Hepatocyte (in vitro differentiated cells): ENCODE results near the gene TIGAR. TPM values are rescaled to one million over a fixed set of nuclear protein-coding genes. Genes with fewer than 3 reads are reported as not detected.

Experiments
- DNase-seq: peaks from one replicate; pipeline ENCODE4 v3.0.0-alpha.2; 2016; ENCODE audit warnings: low spot score
- H2AFZ ChIP-seq: fragments of 200-600 bp; sonication (generic); 2 replicates; pipeline ENCODE4 v1.6.0; 2016; ENCODE audit warnings: antibody characterized with exemption, mild to moderate bottlenecking
- H3K27ac ChIP-seq: fragments of 200-600 bp; sonication (generic); 2 replicates; pipeline ENCODE4 v1.5.1; 2016; ENCODE audit warnings: mild to moderate bottlenecking
- H3K27me3 ChIP-seq: fragments of 200-600 bp; sonication (generic); 2 replicates; pipeline ENCODE4 v1.6.1; 2016
- H3K36me3 ChIP-seq: fragments of 200-600 bp; sonication (generic); replicated peaks from 2 replicates; pipeline ENCODE4 v1.5.1; 2016; ENCODE audit warnings: low read depth; ENCODE audit not compliant: insufficient read depth
- H3K4me1 ChIP-seq: fragments of 200-600 bp; sonication (generic); 2 replicates; pipeline ENCODE4 v1.5.1; 2016; ENCODE audit warnings: mild to moderate bottlenecking, moderate library complexity; ENCODE audit not compliant: insufficient read depth
- H3K4me2 ChIP-seq: fragments of 200-600 bp; sonication (generic); 2 replicates; pipeline ENCODE4 v1.6.0; 2016
- H3K4me3 ChIP-seq: fragments of 200-600 bp; sonication (generic); 2 replicates; pipeline ENCODE4 v1.5.1; 2016; ENCODE audit warnings: mild to moderate bottlenecking
- H3K79me2 ChIP-seq: fragments of 200-600 bp; sonication (generic); 2 replicates; pipeline ENCODE4 v1.6.0; 2017; ENCODE audit warnings: mild to moderate bottlenecking
- H3K9me2 ChIP-seq: fragments of 200-600 bp; sonication (generic); replicated peaks from 2 replicates; pipeline ENCODE4 v1.6.0; 2017; ENCODE audit warnings: mild to moderate bottlenecking; ENCODE audit not compliant: insufficient read depth
- H3K9me3 ChIP-seq: fragments of 200-600 bp; sonication (generic); 2 replicates; pipeline ENCODE4 v1.5.1; 2016; ENCODE audit warnings: low read depth, mild to moderate bottlenecking
- H4K20me1 ChIP-seq: fragments of 200-600 bp; sonication (generic); 2 replicates; pipeline ENCODE4 v1.6.0; 2016; ENCODE audit warnings: mild to moderate bottlenecking; ENCODE audit not compliant: insufficient read depth, poor library complexity, severe bottlenecking
- EZH2 ChIP-seq: fragments of 200-600 bp; sonication (generic); IDR thresholded peaks from 2 replicates; pipeline ENCODE4 v1.6.1; 2016; ENCODE audit warnings: antibody characterized with exemption, mild to moderate bottlenecking, borderline replicate concordance
- EZH2phosphoT487 ChIP-seq: fragments of 200-600 bp; sonication (generic); IDR thresholded peaks from one replicate; pipeline ENCODE4 v1.6.1; 2018; ENCODE audit warnings: antibody characterized with exemption, mild to moderate bottlenecking, low read depth, moderate library complexity; ENCODE audit not compliant: unreplicated experiment, severe bottlenecking
- WGBS: methylation state at CpG from one replicate; pipeline ENCODE4 v1.1.6; 2016; ENCODE audit warnings: low lambda C conversion rate; ENCODE audit errors: missing lambda C conversion rate; 5-methylcytosine and 5-hydroxymethylcytosine counted together
- polyA plus RNA-seq: library from polyadenylated mRNA; unstranded; fragments of >200 nt; fragmentation: Nextera tagmentation; extraction: Ambion mirVana; gene quantifications from 2 replicates; pipeline ENCODE4 v1.2.1, GENCODE V29; 2016
- total RNA-seq: library from RNA; depleted of rRNA; stranded (reverse); fragments of >200 nt; gene quantifications from 2 replicates; pipeline ENCODE4 v1.2.3, GENCODE V29; 2014
- TF ChIP-seq, protein P1 (sequence below): fragments of 200-600 bp; sonication (generic); IDR thresholded peaks from 2 replicates; pipeline ENCODE4 v1.5.1; 2016; ENCODE audit warnings: antibody characterized with exemption, mild to moderate bottlenecking; ENCODE audit not compliant: poor library complexity

TIGAR gene
- total and polyA plus RNA-seq, 2 experiments from 2014 or later, result 7.9 to 9.8 TPM

- Histone ChIP-seq H3K79me2 (peaks cover 49% of the 10 kb centered on the region), H3K4me2 (no peak overlapping the region), H3K27ac (no peak overlapping the region), H3K4me3 (no peak overlapping the region), H3K9me2 (no peaks in the 10 kb centered on the region), H4K20me1 (no peaks in the 10 kb centered on the region), H3K4me1 (peaks cover 4% of the 10 kb centered on the region), H3K9me3 (no peaks in the 10 kb centered on the region), H3K36me3 (no peaks in the 10 kb centered on the region), H3K27me3 (no peaks in the 10 kb centered on the region), H2AFZ (no peak overlapping the region)
- no peak for TF ChIP-seq EZH2
- TF ChIP-seq, protein P1, sequence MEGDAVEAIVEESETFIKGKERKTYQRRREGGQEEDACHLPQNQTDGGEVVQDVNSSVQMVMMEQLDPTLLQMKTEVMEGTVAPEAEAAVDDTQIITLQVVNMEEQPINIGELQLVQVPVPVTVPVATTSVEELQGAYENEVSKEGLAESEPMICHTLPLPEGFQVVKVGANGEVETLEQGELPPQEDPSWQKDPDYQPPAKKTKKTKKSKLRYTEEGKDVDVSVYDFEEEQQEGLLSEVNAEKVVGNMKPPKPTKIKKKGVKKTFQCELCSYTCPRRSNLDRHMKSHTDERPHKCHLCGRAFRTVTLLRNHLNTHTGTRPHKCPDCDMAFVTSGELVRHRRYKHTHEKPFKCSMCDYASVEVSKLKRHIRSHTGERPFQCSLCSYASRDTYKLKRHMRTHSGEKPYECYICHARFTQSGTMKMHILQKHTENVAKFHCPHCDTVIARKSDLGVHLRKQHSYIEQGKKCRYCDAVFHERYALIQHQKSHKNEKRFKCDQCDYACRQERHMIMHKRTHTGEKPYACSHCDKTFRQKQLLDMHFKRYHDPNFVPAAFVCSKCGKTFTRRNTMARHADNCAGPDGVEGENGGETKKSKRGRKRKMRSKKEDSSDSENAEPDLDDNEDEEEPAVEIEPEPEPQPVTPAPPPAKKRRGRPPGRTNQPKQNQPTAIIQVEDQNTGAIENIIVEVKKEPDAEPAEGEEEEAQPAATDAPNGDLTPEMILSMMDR, result no peak
- no peak for TF ChIP-seq EZH2phosphoT487
- DNase-seq, result no peak
- 98% methylated on average over 27 of the region's 28 CpGs for WGBS
These were observed 3.4 kb downstream of the TIGAR start for GRCh38 chr12:4324366-4324765.

GRCh38 chr12:4325966-4326365, 5.0 kb downstream of the TIGAR start:
- no peak for TF ChIP-seq EZH2phosphoT487
- TF ChIP-seq, protein P1, result no peak
- no peak for TF ChIP-seq EZH2
- 63% methylated on average over 3 of the region's 3 CpGs for WGBS
- no peak for DNase-seq
- Histone ChIP-seq H4K20me1 (no peaks in the 10 kb centered on the region), H3K4me1 (no peaks in the 10 kb centered on the region), H2AFZ (no peak overlapping the region), H3K27ac (no peak overlapping the region), H3K4me3 (no peak overlapping the region), H3K27me3 (no peaks in the 10 kb centered on the region), H3K36me3 (no peaks in the 10 kb centered on the region), H3K79me2 (peaks cover 49% of the 10 kb centered on the region), H3K9me2 (no peaks in the 10 kb centered on the region), H3K4me2 (no peak overlapping the region), H3K9me3 (no peaks in the 10 kb centered on the region)

DNA sequence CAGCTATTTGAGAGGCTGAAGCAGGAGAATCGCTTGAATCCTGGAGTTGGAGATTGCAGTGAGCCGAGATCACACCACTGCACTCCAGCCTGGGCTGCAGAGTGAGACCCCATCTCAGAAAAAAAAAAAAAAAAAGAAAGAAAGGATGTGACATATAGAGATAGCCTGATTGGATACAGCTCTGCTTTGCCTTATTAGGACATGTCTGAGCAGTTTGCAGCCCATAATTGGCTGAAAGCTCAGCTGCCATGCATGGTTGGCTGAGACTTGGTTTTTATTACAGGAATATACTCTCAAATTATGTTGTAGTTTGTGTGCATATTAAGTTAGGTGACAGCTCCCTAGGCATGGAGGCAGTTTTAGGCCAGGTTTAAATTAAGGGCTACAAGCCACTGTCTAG, 6.3 kb downstream of the TIGAR start:
- Histone ChIP-seq H3K36me3 (no peaks in the 10 kb centered on the region), H3K9me3 (no peaks in the 10 kb centered on the region), H2AFZ (no peak overlapping the region), H3K27ac (no peak overlapping the region), H3K4me1 (no peaks in the 10 kb centered on the region), H3K4me3 (no peak overlapping the region), H3K79me2 (peaks cover 45% of the 10 kb centered on the region), H3K27me3 (no peaks in the 10 kb centered on the region), H3K9me2 (no peaks in the 10 kb centered on the region), H3K4me2 (no peak overlapping the region), H4K20me1 (no peaks in the 10 kb centered on the region)
- no peak for DNase-seq
- 100% methylated on average over 2 of the region's 2 CpGs for WGBS
- TF ChIP-seq, protein P1, result no peak
- TF ChIP-seq EZH2, result no peak
- TF ChIP-seq EZH2phosphoT487, result no peak

- Histone ChIP-seq H3K4me1 (no peaks in the 10 kb centered on the region), H3K4me3 (no peak overlapping the region), H3K27ac (no peak overlapping the region), H3K9me2 (no peaks in the 10 kb centered on the region), H3K4me2 (no peak overlapping the region), H3K27me3 (no peaks in the 10 kb centered on the region), H3K36me3 (no peaks in the 10 kb centered on the region), H3K9me3 (no peaks in the 10 kb centered on the region), H4K20me1 (no peaks in the 10 kb centered on the region), H2AFZ (no peak overlapping the region), H3K79me2 (peaks cover 29% of the 10 kb centered on the region)
- no peak for TF ChIP-seq EZH2phosphoT487
- TF ChIP-seq EZH2, result no peak
- TF ChIP-seq, protein P1, result no peak
- 99% methylated on average over 3 of the region's 3 CpGs for WGBS
- no peak for DNase-seq
These were observed 9.2 kb downstream of the TIGAR start for GRCh38 chr12:4330203-4330602.
